Endothelial cell of umbilical vein (primary cell): ENCODE data around the gene PCDHB9.
"Not testable (repeated sequence)": the region's sequence is repeated elsewhere in the genome, so short reads cannot be mapped to it uniquely, and the experiment has no call there.

ENCODE experiments used
- EZH2 ChIP-seq: IDR thresholded peaks from 2 replicates; pipeline ENCODE4 v1.6.1; 2012; ENCODE audit warnings: borderline replicate concordance, low read depth, mild to moderate bottlenecking, moderate library complexity, low read length, inconsistent platforms; ENCODE audit not compliant: severe bottlenecking
- JUN ChIP-seq: IDR thresholded peaks from 2 replicates; pipeline ENCODE4 v1.6.1; 2011; ENCODE audit warnings: borderline replicate concordance, low read depth; ENCODE audit not compliant: insufficient read length, insufficient read depth
- POLR2A ChIP-seq: IDR thresholded peaks from 2 replicates; pipeline ENCODE4 v1.6.1; 2012; ENCODE audit warnings: low read depth, mild to moderate bottlenecking, control low read depth, low read length
- POLR2AphosphoS5 ChIP-seq: IDR thresholded peaks from 2 replicates; pipeline ENCODE4 v1.6.1; 2012; ENCODE audit warnings: low read depth, mild to moderate bottlenecking, control low read depth, low read length, moderate library complexity; ENCODE audit not compliant: insufficient read depth
- TF ChIP-seq, protein P1 (sequence below), 2 donors: IDR thresholded peaks; 1 replicate in 1 of 2; 2 replicates in 1 of 2; pipeline ENCODE4 v1.5.1; 2011; ENCODE audit warnings: low read length in 2 of 2, mild to moderate bottlenecking in 2 of 2, moderate library complexity in 2 of 2, control low read depth in 1 of 2, inconsistent platforms in 1 of 2, low read depth in 1 of 2; ENCODE audit not compliant: insufficient read depth in 1 of 2; ENCODE audit errors: extremely low read depth in 1 of 2

DNA sequence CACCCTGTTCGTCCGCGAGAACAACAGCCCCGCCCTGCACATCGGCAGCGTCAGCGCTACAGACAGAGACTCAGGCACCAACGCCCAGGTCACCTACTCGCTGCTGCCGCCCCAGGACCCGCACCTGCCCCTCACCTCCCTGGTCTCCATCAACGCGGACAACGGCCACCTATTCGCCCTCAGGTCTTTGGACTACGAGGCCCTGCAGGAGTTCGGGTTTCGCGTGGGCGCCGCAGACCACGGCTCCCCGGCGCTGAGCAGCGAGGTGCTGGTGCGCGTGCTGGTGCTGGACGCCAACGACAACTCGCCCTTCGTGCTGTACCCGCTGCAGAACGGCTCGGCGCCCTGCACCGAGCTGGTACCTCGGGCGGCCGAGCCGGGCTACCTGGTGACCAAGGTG lies 49.0 kb downstream of the PCDHB9 start:
- TF ChIP-seq, protein P1, sequence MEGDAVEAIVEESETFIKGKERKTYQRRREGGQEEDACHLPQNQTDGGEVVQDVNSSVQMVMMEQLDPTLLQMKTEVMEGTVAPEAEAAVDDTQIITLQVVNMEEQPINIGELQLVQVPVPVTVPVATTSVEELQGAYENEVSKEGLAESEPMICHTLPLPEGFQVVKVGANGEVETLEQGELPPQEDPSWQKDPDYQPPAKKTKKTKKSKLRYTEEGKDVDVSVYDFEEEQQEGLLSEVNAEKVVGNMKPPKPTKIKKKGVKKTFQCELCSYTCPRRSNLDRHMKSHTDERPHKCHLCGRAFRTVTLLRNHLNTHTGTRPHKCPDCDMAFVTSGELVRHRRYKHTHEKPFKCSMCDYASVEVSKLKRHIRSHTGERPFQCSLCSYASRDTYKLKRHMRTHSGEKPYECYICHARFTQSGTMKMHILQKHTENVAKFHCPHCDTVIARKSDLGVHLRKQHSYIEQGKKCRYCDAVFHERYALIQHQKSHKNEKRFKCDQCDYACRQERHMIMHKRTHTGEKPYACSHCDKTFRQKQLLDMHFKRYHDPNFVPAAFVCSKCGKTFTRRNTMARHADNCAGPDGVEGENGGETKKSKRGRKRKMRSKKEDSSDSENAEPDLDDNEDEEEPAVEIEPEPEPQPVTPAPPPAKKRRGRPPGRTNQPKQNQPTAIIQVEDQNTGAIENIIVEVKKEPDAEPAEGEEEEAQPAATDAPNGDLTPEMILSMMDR (IDR thresholded peaks at IDR 0.05; ENCODE audit: extremely low read depth in 1 of 2, insufficient read depth in 1 of 2, low read depth in 1 of 2, low read length in 2 of 2): not testable (repeated sequence)
- not testable (repeated sequence) for TF ChIP-seq JUN, POLR2AphosphoS5, EZH2, POLR2A
